D721Med (cell line): ENCODE data around the gene RMRP.
"Not testable (repeated sequence)": the region's sequence is repeated elsewhere in the genome, so short reads cannot be mapped to it uniquely, and the experiment has no call there.

Experiments used
- DNase-seq: peaks from one replicate; pipeline ENCODE4 v3.0.0; 2011; ENCODE audit warnings: low spot score; ENCODE audit not compliant: insufficient read length
- FAIRE-seq: peaks from 2 replicates; lab custom pipeline; 2011; peaks lifted over from hg19 to GRCh38; lab: Jason Lieb, UNC
- TF ChIP-seq, protein P1 (sequence below): IDR thresholded peaks from 2 replicates; pipeline ENCODE4 v1.5.1; 2012; ENCODE audit warnings: mild to moderate bottlenecking, control low read depth; ENCODE audit not compliant: insufficient read depth; ENCODE audit errors: missing control alignments

RMRP gene

GRCh38 chr9:35615981-35616680, 41.7 kb downstream of the RMRP start:
- FAIRE-seq (no peak), DNase-seq (no peak)
- TF ChIP-seq, protein P1, sequence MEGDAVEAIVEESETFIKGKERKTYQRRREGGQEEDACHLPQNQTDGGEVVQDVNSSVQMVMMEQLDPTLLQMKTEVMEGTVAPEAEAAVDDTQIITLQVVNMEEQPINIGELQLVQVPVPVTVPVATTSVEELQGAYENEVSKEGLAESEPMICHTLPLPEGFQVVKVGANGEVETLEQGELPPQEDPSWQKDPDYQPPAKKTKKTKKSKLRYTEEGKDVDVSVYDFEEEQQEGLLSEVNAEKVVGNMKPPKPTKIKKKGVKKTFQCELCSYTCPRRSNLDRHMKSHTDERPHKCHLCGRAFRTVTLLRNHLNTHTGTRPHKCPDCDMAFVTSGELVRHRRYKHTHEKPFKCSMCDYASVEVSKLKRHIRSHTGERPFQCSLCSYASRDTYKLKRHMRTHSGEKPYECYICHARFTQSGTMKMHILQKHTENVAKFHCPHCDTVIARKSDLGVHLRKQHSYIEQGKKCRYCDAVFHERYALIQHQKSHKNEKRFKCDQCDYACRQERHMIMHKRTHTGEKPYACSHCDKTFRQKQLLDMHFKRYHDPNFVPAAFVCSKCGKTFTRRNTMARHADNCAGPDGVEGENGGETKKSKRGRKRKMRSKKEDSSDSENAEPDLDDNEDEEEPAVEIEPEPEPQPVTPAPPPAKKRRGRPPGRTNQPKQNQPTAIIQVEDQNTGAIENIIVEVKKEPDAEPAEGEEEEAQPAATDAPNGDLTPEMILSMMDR, result no peak

DNA sequence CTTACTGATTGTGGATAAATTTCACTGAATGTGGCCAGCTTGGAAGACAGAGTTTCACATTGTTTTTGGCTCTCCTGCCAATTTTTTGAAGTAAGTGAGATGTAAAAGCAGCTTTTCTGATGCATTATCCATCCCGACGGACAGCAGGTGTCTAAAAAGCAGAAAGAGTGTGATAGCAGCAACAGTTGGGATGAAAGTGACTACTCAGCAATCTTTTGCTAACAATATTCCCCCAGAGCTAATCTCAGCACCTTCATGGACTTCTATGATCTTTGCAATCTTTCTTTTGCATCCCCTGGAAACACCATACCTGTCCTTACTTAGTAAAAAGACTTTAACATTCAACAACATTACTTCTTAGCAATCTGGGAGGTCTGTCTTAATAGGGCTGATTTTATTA, 45.0 kb downstream of the RMRP start:
- TF ChIP-seq, protein P1, result no peak
- FAIRE-seq (no peak), DNase-seq (no peak)

- FAIRE-seq, result not testable (repeated sequence)
Observed at GRCh38 chr9:35612066-35612465, 45.8 kb downstream of the RMRP start.

DNA sequence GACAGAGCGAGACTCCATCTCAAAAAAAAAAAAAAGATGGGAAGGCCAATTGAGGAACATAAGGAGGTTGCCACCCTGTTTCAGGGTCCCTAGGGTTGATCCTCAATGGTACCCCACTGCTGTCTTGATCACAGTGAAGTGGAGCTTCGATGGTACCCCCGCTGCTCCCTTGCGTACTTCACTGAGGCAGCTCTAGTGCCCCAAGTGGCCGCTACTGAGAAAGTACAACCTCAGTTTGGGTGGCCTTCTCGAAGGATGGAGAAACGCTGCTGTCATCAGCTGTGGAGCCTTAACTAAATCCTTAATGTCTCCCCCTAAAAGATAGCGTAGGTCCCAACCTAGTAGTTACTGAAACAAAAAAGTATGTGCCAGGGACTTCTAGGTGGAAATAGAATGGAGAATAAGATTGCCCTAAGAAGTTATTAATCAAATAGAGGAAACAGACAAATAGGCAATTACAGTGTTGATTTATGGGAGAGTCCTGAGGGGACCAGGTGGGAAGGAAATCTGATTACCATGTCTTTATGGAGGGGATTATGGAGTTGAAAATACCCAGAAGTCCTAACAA, 46.5 kb downstream of the RMRP start:
- FAIRE-seq, result peak; percentile 41
- no peak for DNase-seq
- TF ChIP-seq, protein P1, result peak; percentile 65

More at GRCh38 chr9:35612066-35612465, 45.8 kb downstream of the RMRP start:
- not testable (repeated sequence) for DNase-seq

- DNase-seq (no peak), FAIRE-seq (no peak)
- TF ChIP-seq, protein P1, result no peak
Observed at GRCh38 chr9:35609820-35610163, 48.0 kb downstream of the RMRP start.

- TF ChIP-seq, protein P1, result no peak
- FAIRE-seq (no peak), DNase-seq (no peak)
Observed at GRCh38 chr9:35609001-35609819, 48.6 kb downstream of the RMRP start.

DNA sequence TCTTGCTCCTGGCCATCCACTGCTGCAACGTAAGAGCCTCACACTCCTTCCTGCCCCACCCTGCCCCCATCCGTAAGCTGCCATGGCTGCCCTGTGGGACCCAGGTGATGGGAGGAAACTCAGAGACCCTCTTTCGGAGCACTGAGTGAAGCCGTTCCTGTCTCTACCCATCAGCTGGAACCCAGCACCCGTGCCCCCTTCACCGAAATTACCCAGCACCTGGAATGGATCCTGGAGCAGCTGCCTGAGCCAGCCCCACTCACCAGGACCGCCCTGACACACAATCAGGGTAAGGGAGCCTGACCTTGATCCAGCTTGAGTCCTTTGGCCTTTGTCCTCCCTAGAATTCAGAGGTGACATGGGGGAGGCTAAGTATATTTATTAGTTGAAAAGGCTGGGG, 49.6 kb downstream of the RMRP start:
- TF ChIP-seq, protein P1, result no peak
- FAIRE-seq (no peak), DNase-seq (no peak)
